IPS-NIHi7 (cell line): ENCODE measurements around the gene SHISA7.

Source experiments
- DNase-seq: peaks from one replicate; pipeline ENCODE4 v3.0.0; 2012; ENCODE audit warnings: mixed read lengths; ENCODE audit errors: extremely low spot score

The SHISA7 gene

DNA sequence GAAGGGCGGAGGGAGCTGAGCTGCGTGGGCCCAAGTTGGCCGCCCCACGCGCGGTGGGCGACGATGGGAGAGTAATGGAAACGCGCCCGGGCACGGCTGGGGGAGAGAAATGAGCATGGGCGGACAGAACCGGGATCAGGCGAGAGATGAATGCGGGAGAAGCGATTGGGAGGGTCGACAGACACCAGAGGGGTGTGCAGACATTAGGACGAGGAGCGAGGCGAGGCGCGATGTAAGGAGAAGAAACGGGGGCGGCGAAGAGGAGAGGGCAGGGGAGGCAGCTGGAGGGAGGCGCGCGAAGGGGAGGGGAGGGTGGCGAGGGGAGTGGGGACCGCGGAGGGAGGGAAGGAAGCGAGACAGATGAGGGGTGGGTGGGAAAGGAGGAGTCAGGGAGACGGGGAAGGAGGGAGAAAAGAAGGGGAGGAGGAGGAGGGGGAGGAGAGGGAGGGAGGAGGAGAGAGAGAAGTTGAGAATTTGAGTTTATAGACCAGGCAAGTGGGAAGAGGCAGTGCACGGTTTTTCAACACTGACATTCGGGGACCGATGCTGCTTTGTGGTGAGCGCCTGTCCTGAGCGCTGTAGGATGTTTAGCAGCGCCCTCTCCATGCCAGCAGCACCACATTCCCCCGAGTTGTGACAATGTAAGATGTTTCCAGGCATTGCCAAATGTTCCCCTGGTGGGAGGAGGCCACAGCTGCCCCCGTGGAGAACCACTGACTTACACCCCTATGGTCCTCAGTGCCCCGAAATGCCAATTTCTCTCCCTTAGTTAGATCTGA, at the start of gene SHISA7:
Gene SHISA7 (minus strand): TSS at position 256 of the 779 bp plus-strand sequence. CDS start 437 bp downstream, outside the sequence.
- no peak for DNase-seq

DNA sequence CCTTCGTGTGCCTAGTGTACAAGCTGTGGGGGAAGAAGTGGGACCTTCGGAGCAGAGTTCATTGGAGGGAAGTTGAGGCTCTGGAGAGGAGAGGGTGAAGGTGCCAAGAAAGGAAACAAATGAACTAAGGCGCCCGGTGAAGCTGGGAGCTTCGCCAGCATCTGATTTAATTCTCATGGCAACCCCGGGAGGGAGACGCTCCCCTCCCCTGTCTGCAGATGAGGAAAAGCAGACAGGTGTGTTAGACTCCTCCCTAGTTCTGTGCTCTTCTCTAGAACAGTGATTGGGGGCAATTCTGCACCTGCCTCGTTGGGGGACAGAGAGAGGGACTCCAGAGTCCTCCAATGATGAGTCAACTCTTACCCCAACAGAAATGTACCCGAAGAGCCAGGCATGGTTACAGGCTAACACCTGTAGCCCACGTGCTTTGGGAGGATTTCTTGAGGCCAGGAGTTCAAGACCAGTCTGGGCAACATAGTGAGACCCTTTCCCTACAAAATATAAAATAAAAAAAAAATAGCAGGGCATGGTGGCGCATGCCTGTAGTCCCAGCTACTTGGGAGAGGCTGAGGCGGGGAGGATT, 49.4 kb upstream of the SHISA7 start:
- DNase-seq, result no peak

DNA sequence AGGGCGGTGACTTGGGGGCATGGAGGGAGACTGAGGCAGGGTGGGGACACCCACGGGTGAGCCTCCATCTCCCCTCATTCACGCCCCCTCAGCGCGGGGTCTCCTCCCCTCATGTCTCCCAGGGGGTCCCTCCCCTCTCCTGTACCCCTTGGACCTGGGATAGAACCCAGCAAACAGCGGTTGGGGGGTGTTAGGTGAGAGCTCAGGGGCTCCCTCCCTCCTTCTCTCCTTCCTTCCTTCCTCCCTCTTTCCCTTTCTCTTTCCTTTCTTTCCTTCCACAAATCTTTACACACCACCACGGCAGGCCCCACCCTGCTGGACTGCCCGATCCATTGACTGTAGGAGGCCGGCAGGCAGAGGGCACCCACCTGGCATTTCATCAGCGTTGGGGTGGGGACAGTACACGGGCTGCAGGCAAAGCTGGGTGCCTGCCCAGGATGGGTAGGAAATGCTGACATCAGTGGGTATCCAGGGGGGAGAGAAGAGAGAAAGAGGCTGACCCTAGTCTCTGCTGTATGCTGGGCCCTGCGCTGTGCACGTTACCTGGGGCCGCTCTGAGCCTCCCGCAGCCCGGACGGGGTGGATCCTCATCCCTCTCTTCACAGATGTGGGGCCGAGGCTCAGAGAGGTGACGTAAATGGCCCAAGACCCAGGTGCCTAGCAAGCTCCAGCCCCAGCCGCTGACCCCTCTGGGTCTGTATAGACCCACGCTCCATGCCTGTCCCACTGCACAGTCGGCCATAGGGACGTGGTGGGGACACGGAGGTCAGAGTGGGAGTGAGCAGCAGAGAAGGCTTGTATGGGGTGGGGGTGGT, 48.7 kb upstream of the SHISA7 start:
- DNase-seq, result no peak

DNA sequence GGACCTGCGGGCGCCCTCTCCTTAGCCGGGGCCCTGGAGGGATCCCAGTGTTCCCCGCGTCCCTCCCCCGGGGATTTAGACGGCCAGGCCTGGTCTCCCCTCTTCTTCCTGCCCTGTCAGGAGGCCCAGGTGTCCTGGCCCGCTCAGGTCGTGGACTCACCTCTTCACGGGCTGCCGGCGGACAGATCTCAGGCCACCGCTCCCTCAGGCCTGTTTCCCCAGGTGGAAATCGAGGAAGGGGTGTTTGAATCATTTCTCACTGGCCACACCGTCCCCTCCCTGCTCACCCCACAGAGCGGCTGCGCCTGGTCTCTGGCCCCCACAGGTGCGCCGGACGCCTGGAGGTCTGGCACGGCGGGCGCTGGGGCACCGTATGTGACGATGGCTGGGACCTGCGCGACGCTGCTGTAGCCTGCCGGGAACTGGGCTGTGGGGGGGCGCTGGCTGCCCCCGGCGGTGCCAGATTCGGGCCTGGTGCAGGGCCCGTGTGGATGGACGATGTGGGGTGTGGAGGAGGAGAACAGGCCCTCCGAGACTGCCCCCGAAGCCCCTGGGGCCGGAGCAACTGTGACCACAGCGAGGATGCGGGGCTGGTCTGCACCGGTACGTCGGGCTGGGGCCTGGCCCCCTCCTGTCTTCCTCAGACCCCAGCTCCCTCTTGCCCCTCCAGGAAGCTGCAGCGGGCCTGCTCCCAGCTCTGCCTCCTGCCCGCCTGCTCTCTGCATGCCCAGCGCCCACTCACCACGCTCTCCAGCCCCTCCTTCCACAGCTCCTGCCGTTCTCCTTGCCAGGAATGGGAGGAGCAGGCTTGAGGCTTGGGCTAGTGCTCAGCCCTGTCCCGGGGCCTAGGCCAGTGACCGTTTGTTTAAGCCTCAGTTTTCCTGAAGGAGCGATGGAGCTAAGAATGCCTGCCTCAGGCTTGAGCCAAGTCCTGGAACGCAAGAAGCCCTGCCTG, 47.7 kb upstream of the SHISA7 start:
- DNase-seq, result no peak

DNA sequence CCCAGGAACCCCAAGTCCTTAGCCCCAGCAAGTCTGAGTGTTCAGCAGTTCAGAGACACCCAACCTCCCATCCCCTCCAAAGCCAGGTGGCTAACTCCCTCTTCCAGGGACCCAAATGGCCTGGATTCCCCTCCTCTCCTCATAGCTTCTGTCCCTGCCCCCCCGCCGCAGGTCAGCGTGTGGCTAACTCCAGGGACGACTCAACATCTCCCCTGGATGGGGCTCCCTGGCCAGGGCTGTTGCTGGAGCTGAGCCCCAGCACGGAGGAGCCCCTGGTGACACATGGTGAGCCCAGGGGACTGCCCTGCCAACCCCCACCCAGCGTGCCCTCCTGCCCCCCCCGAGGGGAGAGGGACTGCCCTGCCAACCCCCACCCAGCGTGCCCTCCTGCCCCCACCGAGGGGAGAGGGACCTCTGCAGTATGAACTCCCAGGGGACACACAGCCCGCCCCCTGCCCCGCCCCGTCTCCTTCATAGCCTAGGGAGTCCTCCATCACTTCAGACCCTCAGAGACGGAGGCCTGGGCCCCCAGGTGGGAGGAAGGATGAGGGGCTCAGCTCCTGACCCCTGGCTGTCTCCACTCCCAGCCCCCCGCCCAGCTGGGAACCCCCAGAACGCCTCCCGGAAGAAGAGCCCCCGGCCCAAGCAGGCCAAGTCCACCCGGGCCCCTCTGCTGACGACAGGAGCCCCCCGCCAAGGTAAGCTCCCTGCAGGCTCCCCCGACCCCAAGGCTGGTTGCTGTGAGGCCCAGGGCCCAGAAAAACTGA, 46.8 kb upstream of the SHISA7 start:
- DNase-seq, result no peak

DNA sequence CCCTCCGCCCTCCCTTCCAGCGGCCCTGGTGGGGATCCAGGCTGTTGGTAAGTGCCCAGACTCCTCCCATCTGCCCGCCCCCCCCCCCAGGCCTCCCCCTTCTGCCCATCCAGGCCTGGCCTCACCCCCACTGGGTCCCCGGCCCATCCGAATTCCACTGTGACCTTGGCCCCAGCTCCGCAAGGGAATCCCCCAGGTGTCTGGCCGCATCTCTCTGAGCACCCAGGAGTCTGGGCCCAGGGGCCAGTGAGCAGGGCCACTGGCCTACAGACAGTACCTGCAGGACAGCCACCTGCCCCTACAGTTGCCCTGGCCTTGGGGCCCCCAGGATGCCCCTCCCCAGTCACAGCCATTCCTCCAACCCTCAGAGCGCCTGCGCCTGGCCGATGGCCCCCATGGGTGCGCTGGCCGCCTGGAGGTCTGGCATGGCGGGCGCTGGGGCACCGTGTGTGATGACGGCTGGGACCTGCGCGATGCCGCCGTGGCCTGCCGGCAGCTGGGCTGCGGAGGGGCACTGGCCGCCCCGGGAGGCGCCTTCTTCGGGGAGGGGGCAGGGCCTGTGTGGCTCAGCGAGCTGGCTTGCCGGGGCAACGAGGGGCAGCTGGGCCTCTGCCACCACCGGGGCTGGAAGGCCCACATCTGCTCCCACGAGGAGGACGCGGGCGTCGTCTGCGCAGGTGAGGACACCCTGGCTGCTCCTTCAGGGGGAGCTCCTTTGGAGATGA, 46.0 kb upstream of the SHISA7 start:
- DNase-seq, result no peak

DNA sequence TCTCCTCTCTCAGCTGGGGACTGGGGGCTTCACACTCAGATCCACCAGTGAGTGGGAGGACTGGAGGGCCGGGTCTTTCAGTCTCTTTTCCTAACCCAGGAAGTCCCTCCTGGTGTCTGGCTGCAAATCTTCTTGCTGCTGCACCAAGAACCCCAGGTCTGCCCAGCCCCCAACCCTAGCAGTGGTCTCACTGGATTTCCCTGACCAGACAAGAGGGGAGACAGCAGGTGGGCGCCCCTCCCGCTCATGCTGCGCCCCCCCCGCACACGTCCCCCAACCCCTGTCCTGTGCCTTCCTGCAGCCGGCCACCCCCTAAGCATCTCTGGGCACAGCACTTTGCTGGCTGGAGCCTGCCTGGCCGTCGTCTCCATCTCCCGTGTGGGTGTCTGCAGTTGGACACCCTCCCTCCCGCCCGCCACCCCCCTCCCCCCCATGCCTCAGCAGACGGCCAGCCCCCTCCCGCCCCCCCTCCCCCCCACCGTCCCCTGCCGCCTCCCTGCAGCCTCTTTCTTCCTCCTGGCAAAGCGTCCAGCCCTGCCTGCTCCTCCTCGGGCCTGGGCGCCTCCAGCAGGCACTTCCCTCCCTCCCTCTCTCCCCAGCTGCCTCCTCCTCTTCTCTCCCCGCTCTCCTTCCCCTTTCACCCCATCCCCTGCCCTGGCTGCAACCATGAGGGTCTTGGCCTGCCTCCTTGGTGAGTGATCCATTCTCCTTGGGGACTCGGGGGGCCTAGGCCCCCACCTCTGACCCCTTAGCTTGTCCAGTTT, 45.0 kb upstream of the SHISA7 start, which contains the start of gene SSC5D:
Gene SSC5D (plus strand): TSS at position 513 of the 764 bp plus-strand sequence. CDS start 154 bp downstream, at position 667.
- DNase-seq, result peak; percentile 52

DNA sequence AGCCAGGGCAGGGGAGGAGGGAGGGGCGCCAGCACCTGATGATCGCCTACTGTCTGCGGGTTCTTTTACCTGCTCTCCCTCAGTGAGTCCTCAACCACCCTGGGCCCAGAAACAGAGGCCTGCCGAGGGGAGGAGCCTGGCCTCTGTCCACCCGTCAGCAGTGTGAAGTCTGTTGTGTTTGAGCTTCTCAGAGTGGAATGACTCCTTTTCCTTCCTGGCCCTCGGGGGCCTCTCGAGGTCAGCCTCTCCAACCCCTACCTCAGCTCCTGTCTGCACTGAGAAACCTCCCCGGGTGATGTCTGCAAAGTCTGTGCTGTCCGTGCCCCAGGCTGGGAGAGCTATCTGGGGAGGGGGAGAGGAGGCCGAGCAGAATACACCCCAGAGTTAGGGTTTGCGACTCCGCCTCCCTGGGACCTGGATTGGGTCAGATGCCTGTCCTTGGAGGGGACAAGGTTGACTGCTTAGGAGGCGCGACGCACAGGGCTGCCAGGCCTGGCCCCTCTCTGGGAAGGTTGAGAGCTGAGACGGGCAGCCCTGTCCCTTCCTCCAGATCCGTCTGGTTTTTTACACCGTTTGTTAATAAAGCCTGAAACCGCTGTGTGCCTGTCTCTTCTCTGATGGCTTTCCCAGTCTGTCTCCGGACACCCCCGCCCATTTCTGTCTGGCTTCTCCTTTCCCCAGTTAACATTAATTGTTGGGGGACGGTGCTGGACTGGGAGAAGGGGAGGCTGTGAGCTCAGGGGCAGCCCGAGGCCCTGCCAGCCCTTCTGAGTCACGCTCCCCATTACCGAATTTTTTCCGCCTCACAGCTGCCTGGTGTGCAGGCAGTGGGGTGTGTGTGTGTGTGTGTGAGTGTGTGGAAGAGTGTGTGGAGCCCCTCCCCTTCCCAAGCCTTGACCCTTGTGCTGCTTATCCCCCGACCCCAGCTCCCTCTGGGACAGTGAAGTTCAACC, 44.1 kb upstream of the SHISA7 start:
- no peak for DNase-seq

DNA sequence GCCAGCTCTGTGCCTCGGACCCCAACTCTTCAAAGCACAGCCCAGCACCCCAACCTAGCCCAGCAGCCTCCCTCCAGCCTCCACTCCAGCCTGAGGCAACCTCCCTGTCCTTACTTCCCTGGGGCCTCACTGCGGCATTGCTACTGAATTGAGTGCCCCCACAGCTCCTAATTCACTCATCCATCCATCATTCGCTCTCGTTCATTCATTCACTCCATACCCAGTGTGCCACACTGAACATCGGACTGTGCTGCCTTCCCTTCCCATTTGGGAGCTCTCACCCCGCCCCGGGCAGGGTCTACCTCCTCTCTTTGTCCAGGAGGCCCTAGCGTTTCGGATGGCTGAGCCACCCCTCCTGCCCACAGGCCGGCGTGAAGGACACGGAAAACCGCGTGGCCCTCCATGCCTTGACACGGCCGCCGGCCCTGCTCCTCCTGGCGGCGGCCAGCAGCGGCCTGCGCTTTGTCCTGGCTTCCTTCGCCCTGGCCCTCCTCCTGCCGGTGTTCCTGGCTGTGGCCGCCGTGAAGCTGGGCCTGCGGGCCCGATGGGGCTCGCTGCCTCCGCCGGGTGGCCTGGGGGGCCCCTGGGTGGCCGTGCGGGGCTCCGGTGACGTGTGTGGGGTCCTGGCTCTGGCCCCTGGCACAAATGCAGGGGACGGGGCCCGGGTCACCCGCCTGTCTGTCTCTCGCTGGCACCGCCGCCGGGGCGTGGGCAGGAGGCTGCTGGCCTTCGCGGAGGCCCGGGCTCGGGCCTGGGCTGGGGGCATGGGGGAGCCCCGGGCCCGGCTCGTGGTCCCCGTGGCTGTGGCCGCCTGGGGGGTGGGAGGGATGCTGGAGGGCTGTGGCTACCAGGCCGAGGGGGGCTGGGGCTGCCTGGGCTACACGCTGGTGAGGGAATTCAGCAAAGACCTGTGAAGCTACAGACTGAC, 43.2 kb upstream of the SHISA7 start:
- DNase-seq, result no peak

DNA sequence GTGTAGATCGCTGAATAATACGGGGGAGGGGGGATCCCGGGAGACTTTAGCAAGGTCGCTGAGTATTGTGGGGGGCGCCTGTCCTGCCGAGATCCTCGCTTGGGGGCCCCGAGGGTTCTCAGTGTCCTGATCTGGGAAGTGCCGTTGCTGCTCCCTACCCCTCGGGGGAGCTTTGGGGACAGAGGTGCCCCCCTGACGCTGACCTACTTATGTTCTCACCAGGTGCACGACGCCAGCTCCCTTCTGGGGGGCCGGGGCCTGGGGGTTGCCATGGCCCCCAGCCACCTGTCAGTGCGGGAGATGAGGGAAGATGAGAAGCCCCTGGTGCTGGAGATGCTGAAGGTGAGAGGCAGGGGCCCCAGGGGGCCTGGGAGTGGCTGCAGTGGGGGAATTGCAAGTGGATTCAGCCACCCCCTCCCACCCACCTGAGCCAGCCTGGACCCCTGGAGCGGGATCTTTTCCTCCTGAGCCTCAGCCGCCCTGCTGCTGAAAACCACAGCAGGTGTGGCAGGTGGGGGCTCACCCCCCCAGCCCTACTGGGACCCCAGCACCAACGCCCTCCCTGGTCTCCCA, 42.4 kb upstream of the SHISA7 start:
- DNase-seq, result no peak

DNA sequence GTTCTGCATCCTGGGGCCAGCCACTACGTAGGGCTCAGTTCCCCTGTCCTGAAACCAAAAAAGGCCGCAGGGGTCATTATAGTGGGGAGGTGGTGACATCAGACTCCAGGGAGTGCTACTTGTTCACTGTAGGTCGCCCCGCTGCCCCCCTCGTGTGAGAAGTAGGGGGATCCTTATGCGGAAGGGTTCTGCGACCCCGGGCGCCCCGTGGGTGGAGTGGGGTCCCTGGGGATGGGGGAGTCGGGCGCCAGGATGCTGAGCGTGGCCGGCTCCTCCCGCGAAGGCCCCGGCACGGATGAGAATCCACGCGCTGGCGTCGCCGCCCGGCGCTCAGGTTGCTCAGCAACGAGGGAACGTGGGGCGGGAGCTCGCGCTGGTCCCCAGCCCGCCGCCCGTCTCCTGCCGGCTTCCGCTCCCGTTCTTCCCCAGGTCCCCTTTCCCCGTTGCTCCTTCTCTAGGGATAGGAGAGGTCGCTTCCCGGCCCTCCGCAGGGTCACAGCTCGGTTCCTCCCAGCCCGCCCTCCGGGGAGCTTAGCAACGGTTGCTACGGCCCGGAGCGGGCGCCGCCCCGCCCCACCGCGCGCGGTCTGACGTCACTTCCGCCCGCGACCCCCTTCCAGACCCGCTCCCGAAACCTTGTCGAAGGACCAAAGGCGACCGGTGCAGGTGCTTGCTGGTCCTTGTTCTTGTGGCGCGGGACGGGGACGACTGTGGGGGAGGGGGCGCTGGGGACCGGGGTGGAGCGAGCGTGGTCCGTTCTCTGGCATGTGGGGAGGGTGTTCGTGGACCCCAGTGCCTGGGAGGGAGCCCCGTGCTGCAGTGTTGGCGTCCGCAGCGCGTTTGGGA, 41.7 kb upstream of the SHISA7 start, which contains the start of gene NAT14:
Gene NAT14 (plus strand): TSS at position 596 of the 846 bp plus-strand sequence. CDS start 521 bp downstream, outside the sequence.
- DNase-seq, result peak; percentile 92

DNA sequence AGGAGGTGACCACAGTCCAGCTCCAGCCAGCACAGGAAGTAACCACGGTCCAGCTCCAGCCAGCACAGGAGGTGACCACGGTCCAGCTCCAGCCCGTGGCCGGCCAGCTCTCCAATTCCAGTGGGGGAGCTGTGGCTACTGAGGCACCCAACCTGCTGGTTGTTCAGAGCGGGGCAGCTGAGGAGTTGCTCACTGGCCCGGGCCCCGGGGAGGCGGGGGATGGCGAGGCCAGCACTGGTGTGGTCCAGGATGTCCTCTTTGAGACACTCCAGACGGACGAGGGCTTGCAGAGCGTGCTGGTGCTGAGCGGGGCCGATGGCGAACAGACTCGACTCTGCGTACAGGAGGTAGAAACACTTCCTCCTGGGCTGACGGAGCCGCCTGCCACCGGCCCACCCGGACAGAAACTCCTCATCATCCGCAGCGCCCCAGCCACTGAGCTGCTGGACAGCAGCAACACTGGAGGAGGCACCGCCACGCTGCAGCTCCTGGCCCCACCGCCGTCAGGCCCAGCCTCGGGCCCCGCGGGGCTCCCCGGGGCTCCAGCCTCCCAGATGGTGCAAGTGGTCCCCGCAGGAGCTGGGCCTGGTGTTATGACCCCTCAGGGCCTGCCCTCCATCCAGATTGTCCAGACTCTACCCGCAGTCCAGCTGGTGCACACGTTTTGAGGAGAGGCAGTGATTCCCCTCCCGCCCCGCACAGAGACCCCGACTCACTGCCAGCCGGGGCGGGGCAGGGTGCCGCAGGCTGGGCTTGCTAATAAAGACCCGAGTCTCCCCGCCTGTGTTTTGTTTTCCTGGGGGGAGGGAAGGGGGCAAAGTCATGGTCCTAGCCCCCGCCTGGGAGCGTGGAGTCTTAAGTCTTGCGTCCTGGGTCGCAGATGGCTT, 40.8 kb upstream of the SHISA7 start:
- no peak for DNase-seq

DNA sequence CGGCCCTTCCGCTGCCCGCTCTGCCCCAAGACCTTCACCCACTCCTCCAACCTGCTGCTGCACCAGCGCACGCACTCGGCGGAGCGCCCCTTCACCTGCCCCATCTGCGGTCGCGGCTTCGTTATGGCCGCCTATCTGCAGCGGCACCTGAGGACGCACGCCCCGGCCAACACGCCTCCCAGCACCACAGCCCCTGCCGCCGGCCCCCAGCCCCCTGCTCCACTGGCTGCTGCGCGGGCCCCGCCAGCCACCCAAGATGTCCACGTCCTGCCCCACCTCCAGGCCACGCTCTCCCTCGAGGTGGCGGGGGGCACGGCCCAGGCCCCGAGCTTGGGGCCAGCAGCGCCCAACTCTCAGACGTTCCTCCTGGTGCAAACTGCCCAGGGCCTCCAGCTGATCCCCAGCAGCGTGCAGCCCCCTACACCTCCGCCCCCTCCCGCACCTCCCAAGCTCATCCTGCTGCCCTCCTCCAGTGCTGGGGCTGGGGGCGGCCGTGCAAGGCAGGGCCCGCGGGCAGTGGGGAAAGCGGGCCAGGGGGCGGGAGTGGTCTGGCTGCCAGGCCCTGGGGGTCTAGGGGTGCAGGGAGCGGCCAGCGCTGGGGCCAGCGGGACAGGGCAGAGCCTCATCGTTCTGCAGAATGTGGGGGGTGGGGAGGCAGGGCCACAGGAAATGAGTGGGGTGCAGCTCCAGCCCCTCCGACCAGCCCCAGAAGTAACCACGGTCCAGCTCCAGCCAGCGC, 40.0 kb upstream of the SHISA7 start:
- no peak for DNase-seq
